Suprapubic skin (tissue), 4 donors: ENCODE measurements around the gene SPOCK1.
"Not testable (repeated sequence)": the region's sequence is repeated elsewhere in the genome, so short reads cannot be mapped to it uniquely, and the experiment has no call there.

Experiments used
- CTCF ChIP-seq, 2 donors: fragments of 200-600 bp in 1 of 2; fragments of 450-650 bp in 1 of 2; sonication (generic) in 1 of 2; IDR thresholded peaks; one replicate each; pipeline ENCODE4 v1.5.1; 2016 to 2019; ENCODE audit warnings: antibody characterized with exemption in 2 of 2, mild to moderate bottlenecking in 1 of 2, moderate library complexity in 1 of 2
- EP300 ChIP-seq: sonication (generic); formaldehyde crosslinking; IDR thresholded peaks from one replicate; pipeline ENCODE4 v1.6.1; 2017; ENCODE audit warnings: antibody characterized with exemption
- POLR2A ChIP-seq, 2 donors: fragments of 450-650 bp; IDR thresholded peaks; one replicate each; pipeline ENCODE4 v1.6.1; 2017; ENCODE audit warnings: antibody characterized with exemption in 2 of 2, mild to moderate bottlenecking in 2 of 2, moderate library complexity in 2 of 2
- POLR2AphosphoS5 ChIP-seq, 3 donors: sonication (generic); formaldehyde crosslinking; IDR thresholded peaks; one replicate each; pipeline ENCODE4 v1.6.1; 2017; ENCODE audit warnings: antibody characterized with exemption in 3 of 3

- TF ChIP-seq CTCF (IDR thresholded peaks at IDR 0.05); EP300; POLR2A (IDR thresholded peaks at IDR 0.05); POLR2AphosphoS5 (IDR thresholded peaks at IDR 0.05): not testable (repeated sequence)
Measured at GRCh38 chr5:137259115-137259514, 240.0 kb downstream of the SPOCK1 start.
